Hippocampal formation (tissue), 2 donors: Measurements from ENCODE around the gene TCP11.
"Not testable (repeated sequence)": the region's sequence is repeated elsewhere in the genome, so short reads cannot be mapped to it uniquely, and the experiment has no call there.

Experiments
- DNase-seq, 2 donors: peaks; one replicate each; lab custom pipeline; 2025; lab: John Stamatoyannopoulos, UW

Gene TCP11

DNA sequence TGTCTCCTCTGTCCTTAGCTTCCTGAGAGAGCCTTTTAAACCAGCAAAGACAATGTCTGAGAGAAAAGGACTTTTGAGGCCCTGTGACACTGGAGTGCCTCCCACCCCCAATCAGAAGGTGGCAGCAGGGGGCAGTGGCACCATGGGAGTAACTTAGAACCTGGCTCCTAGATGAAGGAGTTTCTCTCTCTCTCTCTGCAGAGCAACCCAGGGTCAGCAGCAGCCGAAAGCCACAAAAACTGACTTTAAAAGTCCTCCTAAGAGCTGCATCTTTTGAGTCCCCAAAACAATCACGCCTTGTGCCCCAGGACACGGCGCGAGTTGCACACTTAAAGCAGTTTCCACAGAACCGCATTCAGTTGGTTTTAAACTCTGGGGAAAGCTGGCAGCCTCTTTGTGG, 5.3 kb upstream of the TCP11 start:
- peak; percentile 41 for DNase-seq

DNA sequence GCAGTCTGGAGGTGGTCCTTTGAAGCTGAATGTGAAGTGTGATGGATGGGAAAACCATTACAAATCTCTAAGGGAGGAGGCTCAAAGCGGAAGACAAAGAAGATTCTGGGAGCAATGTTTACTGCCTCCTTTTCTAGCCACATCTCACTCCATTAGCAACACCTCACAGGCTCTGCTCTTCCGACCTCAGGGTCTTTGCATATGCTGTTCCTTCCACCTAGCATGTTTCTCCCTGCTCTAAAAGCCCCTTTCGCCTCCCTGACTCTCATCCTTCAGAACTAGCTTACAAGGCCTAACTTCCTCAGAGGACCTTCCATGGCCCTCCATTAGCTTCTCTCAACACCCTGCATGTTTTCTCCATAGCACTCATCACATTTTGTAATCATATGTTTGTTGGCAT, 4.6 kb upstream of the TCP11 start:
- DNase-seq, result no peak

DNA sequence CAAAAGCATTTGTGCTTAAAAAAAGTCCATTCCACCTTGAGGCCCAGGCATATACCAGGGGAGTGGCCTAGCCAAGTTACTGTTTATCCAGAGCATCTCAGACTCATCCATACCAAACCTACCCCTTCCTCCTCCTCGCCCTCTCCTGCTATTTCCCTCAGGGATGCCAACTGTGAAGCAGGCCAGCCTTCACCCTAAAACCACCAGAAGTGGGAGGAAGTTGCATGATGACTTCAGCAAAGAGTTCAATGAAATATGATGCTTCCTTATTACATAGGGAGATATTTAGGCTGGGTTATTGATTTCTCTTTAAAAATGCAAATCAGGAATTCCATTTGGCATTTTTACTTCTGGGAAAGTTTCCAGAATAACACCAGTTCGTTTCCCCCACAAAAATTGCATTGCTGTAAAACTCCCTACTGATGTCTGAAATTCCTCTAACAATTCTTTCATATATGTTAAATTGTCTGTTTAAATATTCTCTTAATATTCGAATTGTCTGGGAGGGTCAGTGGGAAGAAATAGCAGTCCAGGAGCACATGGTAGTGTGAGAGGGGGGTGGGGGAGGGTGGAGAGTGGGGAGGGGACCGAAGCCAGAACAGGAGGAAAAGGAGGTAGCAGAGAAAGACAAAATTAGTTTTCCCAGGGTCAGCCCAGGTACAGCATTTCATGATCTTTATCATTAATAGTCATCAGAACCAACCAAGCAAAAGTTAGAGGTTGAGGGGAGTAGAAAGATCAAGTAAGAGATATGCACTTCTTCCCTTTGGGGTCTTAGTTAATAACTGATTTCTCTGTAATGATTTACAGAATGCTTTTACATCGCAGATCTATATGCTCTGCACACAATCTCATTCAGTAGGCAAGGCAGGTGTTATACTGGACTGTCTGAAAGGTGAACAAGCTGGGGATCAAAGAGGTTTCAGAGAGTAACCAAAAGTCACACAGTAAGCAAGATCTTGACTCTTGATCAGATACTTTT, 1.7 kb upstream of the TCP11 start:
- DNase-seq, result no peak

DNA sequence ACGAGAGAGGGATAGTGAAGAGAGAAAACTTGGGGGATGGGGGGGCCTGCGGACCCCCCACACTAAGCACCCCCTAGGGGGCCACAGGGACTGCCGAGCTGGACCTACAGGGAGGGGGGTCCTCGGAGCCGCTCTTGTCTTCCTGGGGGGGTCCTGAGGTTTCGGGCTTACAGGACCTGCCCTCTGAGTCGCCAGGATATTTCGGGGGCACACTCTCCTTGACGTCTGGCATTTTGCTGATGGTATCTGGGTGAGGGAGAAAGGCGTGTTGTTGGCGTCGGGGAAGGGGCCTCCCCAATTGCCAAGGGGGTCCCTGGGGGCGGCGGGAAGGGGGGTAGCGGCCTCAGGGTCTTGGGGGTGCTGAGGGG, 516 bp downstream of the TCP11 start:
- no peak for DNase-seq

DNA sequence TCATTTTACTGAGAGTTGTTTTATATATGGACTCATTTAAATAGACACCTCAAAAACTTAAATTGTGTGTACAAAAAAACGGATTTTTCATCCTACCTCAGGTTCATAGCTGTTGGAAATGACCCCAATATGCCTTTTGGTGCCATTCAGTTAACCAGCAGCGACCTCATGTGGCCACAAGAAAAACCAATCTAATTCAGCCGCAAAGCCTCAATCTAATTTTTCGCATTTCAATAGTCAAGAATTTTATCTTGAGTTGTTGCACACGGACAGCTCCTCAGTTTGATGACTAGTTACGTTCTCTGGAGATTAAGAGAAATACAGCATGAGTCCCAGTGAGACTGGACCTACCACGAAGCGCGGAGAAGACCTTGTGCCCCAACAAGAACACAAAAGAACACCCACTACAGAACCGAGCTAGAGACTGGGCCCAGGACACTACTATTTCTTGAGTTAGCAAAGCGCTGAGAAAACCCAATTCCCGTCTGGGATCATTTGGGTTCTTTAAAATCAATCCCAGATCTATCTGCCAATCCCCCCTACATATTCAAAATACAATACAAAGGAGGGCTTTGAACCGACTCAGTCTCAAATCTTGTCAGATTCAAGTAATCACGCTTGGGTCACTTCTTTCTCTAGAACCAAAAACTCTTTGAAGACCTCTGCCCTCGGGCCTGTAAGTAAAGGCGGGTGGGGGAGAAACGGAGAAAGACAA, 1.1 kb downstream of the TCP11 start:
- DNase-seq, result peak; percentile 36 to 56

DNA sequence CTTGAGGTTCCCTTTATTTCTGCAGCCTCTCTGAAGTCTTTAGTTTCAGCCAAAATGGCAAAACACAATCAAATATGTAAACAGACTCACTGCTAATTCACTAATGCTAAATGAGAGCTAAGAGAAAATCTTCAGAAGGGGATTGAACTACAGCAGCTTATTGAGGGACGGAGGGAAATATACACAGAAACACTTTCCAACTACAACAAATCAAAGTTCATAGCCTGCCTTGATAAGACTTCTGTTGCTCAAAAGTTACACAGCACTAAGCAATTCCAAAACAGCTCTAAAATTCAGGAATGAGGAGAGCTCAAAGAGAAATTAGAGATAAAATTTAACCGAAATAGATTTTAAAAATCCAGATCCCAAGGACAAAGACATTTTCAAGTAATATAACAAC, 1.7 kb downstream of the TCP11 start:
- no peak for DNase-seq

DNA sequence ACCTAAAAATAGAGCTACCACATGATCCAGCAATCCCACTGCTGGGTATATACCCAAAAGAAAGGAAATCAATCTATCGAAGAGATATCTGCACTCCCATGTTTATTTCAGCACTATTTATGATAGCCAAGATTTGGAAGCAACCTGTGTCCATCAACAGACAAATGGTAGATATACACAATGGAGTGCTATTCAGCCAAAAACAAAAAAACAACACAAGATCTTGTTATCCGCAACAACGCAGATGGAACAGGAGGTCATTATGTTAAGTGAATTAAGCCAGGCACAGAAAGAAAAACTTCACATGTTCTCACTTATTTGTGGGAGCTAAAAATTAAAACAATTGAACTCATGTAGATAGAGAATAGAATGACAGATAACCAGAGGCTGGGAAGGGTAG, 2.9 kb downstream of the TCP11 start:
- DNase-seq, result not testable (repeated sequence)

DNA sequence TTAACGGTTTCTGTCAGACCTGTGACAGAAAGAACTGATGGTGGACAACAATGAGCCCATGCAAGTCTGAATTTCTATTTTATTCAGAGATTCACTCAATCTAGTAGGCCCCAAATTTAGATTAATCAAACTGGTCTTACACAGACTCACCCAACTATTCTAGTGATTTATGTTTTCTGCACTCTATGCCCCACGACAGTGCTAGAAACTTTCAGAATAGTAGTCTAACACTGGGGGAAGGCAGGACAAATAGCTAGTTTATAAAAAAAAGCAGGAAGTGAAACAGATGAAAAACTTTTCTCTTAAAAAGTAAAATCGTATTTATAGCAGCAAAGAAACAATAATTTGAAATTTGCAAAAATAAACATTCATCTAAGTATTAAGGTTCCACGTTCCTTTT, 5.0 kb downstream of the TCP11 start:
- DNase-seq, result no peak

DNA sequence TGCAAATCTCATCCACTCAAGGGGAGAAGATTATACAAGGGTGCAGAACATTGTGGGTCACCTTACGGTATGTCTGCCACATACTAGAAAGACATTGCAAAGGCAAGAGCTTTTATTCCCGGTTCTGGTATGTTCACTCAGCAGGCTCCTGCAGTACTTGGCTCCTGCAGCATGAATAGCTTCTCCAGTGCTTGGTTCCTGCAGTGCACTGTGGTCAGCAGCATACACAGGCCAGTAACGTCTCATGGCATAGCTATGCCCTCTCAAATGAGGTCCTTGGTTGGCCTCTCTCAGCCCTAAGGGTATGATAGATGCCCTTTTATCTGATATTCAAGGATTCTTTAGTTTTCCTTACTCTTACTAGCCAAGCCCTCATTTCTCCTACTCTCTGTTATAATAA, 12.6 kb downstream of the TCP11 start:
- no peak for DNase-seq

DNA sequence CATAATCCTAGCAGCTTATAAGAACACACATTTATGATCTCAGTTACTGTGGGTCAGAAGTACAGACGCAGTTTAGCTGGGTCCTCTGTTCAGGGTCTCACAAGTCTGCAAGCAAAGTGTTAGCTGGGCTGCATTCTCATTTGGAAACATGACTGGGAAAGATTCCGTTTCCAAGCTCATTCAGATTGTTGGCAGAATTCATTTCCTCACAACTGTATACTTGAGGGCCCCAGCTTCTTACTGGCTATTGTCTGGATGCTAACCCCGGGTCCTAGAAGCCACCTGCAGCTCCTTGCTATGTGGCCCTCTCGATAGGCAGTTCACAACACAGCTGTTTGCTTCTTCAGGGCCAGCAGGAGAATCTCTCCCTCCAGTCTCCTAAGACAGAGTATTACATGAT, 13.1 kb downstream of the TCP11 start:
- DNase-seq, result no peak

DNA sequence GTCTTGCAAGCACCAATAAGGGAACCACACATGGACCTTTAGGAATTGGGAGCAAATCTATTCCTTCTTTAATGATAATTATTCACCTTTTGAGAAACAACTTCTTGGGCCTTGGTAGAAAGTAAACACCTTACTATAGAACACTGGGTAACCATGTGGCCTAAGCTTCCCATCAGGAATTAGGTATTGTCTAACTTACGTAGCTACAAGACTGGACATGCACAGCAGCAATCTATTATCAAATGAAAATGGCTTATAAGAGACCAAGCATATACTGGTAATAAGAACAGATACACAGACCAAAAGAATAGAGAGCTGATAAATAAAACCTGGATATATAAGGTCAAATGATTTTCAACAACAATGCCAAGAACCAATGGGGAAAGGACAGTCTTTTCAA, 16.8 kb downstream of the TCP11 start:
- DNase-seq, result no peak

DNA sequence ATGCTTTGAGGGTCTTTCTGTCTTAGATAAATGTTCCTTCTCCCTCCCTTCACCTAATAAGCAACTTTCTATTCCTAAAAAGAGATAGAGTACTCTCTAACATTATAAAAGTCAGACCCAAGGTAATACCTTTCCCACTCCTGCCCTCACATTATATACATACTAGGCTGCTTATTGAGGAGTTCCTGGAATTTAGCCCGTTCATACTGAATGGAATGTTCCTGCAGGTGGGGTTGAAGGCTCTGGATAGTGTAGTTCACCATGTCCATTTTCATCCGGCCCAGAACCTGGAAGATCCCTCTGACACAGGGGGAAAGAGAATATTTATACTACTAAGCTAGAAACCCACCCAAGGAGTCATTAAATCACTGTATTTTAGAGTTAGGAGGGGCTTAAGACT, 20.4 kb downstream of the TCP11 start:
- DNase-seq, result no peak

DNA sequence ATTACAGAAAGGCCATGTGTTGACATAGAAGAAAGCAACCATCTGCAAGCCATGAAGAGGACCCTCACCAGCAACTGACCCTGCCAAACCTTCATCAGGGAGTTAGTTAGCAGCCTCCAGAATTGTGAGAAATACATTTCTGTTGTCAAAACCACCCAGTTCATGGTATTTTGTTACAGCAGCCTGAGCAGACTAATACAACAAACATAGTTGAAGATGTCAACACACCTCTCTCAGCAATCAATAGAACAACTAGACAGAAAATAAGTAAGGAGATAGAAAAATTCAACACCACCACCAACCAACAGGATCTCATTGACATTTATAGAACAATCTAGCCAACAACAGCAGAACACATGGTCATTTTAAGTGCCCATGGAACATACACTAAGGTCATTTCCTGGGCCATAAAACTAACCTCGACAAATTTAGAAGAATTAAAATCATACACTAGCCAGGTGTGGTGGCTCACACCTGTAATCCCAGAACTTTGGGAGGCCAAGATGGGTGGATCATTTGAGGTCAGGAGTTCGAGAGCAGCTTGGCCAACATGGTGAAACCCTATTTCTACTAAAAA, 32.7 kb downstream of the TCP11 start:
- DNase-seq, result no peak

DNA sequence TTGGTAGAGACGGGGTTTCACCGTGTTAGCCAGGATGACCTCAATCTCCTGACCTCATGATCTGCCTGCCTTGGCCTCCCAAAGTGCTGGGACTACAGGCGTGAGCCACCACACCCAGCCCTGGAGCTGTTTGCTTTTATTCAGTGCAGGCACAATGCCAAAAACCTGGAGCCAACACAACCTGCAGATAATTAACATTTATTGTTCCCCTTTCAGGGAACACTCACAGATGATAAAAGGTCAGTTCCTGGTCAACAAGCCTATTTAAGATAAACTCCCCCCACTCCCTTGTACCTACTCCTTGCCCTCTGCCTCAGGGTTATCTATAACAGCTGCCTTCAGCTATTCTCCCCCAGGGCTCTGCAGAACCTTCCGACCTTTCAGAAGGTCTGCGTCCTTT, 33.4 kb downstream of the TCP11 start:
- not testable (repeated sequence) for DNase-seq

DNA sequence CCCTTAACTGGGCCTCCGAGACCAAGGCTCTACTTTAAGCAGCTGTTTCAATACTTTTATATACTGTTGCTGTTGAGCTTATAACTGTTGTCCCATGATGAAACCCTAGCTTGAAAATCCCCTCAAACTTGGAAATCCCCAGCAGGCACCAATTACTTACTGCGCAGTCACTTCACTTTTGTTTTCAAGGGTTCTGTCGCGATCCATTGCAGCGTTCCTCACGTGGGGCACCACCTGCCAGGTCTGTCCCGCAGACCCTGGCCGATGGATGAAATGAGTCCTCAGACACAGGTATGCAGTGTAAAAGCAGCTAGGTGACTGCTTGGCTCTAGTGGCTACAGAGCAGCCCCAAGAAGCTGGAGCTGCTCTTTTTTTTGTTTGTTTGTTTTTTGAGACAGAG, 33.9 kb downstream of the TCP11 start:
- DNase-seq, result not testable (repeated sequence)

DNA sequence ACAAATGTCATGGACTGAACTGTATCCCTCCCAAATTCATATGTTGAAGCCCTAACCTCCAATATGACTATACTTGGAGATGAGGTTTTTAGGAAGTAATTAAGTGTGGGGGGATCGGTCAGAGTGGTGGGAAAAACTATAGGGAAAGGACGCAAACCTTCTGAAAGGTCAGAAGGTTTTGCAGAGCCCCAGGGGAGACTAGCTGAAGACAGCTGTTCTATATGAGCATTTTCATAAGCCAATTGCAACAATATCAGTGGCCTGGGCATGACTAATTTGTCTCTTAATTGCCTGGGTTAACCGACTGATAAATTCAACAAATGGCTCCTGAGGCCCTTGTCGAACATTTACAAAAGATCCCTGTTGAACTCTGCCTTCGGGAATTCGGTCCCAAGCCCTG, 35.1 kb downstream of the TCP11 start:
- DNase-seq, result not testable (repeated sequence)

DNA sequence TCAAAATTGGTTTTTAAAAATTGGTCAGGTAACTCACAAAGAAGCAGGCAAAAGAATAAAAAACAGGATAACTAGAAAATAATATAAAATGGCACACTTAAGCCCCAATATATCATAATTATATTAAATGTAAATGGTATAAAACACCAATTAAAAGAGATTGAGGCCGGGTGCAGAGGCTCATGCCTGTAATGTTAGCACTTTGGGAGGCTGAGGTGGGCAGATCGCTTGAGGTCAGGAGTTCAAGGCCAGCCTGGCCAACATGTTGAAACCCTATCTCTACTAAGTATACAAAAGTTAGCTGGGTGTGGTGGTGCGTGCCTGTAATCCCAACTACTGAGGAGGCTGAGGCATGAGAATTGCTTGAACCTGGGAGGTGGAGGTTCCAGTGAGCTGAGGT, 36.1 kb downstream of the TCP11 start:
- no peak for DNase-seq

DNA sequence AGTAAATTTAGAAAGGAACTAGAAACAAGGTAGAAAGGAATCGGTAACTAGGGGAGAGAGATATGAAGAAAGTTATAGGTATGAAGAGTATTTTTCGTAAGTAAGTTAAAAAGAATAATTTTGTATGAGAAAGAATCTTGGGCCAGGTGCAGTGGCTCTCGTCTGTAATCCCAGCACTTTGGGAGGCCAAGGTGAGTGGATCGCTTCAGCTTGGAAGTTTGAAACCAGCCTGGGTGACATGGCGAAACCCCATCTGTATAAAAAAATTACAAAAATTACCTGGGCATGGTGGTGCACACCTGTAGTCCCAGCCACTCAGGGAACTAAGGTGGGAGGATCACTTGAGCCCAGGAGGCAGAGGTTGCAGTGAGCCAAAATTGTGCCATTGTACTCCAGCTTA, 42.0 kb downstream of the TCP11 start:
- DNase-seq, result no peak

DNA sequence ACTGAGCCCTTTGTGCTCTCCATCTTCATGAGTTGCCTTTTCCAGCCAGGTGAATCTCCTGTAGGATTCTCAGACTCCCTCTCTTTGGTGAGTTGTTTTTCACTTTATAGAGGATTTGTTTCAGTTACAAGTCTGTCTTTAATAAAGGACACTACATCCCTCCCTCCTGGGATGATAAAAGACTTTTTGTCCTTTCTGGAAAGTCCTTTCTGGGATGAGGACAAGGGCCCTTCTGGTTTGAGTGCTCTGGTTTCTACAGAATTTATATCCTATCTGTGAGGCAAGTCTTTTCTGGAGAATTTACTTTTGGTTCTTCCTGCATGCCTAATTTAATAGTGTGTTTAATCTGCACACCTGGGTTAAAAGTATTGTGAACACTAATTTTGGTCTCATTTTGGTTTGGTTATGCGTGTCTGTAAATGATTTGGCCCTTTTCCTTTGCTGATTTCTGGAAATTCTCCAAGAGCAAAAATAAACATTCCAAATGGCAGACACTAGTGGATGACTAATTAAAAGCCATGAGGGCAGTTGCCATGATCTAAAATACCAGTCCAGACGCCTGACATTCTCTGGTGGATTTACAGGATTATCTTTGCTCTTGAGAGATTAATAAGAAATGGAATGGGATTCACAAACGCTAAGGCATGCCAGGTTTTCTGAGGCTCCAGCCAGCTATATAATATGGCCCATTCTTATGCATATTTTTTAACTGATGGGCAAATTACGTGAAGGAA, 44.8 kb downstream of the TCP11 start:
- no peak for DNase-seq

DNA sequence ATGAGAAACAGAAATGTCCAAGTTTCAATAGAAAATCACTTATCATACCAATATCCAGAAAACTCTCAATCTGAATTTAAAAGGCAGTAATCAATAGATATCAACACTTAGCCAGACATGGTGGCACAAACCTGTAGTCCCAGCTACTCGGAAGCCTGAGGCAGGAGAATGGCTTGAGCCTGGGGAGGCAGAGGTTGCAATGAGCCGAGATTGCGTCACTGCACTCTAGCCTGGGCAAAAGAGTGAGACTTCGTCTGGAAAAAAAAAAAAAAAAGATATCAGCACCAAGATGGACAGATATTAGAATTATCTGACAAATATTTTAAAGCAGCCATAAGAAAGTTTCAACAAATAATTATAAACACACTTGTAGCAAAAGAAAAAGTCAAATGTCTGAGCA, 47.0 kb downstream of the TCP11 start:
- no peak for DNase-seq

DNA sequence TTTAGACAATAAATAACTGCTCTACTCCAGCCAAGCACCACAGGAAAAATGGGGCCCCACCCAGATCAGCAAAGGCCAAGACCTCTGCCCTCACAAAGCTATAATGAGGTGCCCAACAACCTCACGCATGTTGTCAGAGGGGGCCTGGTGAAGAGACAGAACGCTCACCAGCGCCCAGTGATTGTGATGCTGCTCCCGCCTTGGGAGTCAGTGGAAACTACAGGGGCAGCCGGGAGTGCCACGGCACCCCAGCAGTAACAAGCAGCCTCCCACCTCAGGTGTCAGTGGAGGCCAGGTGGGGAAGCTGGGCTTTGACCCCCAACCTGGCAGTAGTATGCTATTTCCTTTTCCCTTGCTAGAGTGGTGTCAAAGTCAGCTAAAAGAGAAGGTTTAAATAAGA, 47.4 kb downstream of the TCP11 start:
- no peak for DNase-seq

DNA sequence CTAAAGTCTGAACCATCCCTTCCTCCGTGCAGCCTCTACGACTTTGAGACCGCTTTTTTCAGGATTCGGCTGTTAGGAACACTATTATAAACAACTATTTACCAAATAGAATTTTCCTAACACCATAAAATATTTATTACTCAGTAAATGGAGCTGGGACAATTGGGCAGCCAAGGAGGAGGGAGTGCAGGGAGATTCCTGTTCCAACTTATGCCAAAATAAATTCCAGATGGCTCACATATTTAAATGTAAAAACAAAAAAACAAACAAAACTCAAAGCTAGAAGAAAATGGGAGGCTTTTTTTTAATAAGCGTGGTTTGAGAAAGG, 48.1 kb downstream of the TCP11 start:
- DNase-seq, result no peak
